ENCODE measurements around the gene YAF2.
"Not testable (repeated sequence)": the region's sequence is repeated elsewhere in the genome, so short reads cannot be mapped to it uniquely, and the experiment has no call there.

The YAF2 gene

GRCh38 chr12:42255221-42255865 lies 17.3 kb upstream of the YAF2 start:
- DNase-seq (ENCODE audit: low read depth) = no peak

DNA sequence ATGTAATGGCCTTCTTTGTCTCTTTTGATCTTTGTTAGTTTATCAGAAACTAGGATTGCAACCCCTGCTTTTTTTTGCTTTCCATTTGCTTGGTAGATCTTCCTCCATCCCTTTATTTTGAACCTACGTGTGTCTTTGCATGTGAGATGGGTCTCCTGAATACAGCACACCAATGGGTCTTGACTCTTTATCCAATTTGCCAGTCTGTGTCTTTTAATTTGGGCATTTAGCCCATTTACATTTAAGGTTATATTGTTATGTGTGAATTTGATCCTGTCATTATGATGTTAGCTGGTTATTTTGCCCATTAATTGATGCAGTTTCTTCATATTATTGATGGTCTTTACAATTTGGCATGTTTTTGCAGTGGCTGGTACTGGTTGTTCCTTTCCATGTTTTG lies 14.6 kb upstream of the YAF2 start:
- not testable (repeated sequence) for DNase-seq (ENCODE audit: low read depth)

GRCh38 chr12:42249033-42249432 lies 11.0 kb upstream of the YAF2 start:
- DNase-seq (ENCODE audit: low read depth) = not testable (repeated sequence)

- DNase-seq (ENCODE audit: low read depth) = no peak
These were observed 2.2 kb upstream of the YAF2 start for GRCh38 chr12:42240131-42240750.

GRCh38 chr12:42237853-42238239 lies 202 bp downstream of the YAF2 start:
- DNase-seq (ENCODE audit: low read depth) = no peak

DNA sequence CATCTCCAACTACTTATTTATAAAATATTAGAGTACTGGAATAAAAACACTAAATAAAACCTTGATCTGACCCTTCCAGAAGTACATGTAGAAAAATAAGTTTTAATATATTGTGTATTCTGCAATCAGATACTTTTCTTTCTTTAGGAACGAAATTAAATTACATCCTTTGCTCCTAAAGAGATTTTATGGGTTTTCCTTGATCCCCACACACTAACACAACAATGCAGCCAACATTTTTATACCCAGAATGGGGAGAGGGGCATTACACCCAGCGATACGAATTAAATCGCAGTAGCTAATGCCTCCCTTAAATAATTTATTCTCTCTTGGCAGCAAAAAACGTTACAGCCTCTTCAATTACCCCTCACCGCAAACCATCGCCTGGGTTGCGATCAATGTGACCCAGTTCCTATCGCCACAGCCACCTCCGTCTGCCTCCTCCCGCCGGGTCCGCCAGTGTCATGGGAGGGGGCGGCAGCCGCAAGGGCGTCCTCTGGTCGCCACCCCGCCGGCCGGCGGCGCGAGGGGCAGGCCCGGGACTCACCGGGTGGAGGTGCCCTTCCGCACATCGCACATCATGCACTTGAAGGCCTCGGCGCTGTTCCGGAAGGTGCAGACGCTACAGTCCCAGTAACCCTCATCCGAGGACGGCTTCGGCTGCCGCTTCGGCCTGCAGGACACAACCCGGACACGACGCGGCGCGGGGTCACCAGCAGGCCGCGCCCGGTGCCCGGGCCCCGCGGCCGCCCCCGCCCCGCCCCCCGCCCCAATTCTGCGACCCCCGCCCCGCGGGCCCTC lies 796 bp downstream of the YAF2 start:
- peak; percentile 27 for DNase-seq (ENCODE audit: low read depth)

GRCh38 chr12:42236017-42236416 lies 2.0 kb downstream of the YAF2 start:
- DNase-seq (ENCODE audit: low read depth) = no peak

DNA sequence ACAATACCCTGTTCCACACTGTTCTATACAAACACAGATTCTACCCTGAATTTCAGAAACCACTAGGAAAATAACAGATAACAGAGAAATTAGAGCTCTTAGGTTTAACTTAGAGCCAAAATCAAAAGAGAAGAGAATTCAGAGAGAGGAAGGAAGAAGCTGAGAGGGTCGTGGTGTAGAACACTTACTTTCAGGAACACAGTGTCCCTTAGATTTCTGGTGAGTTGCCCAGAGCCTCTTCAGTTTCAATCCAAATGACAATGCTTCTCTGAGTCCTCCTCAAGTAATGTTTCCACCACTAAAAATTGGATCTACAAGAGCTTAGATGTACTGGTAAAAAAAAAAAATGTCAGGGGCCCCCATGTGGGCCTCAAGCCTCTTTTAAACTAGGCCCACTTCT lies 2.6 kb downstream of the YAF2 start:
- no peak for DNase-seq (ENCODE audit: low read depth)

GRCh38 chr12:42234970-42235369 lies 3.1 kb downstream of the YAF2 start:
- DNase-seq (ENCODE audit: low read depth) = no peak

DNA sequence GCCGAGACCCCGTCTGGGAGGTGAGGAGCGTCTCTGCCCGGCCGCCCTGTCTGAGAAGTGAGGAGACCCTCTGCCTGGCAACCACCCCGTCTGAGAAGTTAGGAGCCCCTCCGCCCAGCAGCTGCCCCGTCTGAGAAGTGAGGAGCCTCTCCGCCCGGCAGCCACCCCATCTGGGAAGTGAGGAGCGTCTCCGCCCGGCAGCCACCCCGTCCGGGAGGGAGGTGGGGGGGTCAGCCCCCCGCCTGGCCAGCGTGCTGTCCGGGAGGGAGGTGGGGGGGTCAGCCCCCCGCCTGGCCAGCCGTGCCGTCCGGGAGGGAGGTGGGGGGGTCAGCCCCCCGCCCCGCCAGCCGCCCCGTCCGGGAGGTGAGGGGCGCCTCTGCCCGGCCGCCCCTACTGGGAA lies 10.5 kb downstream of the YAF2 start:
- not testable (repeated sequence) for DNase-seq (ENCODE audit: low read depth)

DNA sequence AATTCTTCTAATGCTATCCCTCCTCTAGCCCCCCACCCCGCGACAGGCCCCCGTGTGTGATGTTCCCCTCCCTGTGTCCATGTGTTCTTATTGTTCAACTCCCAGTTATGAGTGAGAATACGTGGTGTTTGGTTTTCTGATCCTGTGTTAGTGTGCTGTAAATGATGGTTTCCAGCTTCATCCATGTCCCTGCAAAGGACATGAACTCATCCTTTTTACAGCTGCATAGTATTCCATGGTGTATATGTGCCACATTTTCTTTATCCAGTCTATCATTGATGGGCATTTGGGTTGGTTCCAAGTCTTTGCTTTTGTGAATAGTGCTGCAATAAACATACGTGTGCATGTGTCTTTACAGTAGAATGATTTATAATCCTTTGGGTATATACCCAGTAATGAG lies 13.5 kb downstream of the YAF2 start:
- not testable (repeated sequence) for DNase-seq (ENCODE audit: low read depth)

DNA sequence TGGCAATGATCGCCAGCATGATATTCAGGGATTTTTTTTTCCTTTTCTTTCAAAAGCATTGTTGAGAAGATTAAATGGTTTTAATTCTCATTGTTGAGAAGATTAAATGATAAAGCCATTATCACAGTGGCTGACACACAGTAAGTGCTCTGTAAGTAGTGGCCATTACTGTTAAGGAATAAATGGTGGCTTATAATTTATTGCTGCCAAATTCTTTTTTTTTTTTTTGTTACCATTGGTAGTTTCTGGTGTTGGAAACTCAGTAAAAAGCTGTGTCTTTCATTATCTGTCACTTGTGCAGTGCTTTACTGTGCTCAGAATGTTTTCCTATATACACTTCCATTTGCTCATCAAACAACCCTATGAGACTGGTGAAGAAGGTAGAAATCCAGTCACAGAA lies 15.3 kb downstream of the YAF2 start:
- no peak for DNase-seq (ENCODE audit: low read depth)

- DNase-seq (ENCODE audit: low read depth) = no peak
These were observed 16.3 kb downstream of the YAF2 start for GRCh38 chr12:42221726-42222125.

- peak; percentile 24 for DNase-seq (ENCODE audit: low read depth)
These were observed 20.4 kb downstream of the YAF2 start for GRCh38 chr12:42217656-42218055.

DNA sequence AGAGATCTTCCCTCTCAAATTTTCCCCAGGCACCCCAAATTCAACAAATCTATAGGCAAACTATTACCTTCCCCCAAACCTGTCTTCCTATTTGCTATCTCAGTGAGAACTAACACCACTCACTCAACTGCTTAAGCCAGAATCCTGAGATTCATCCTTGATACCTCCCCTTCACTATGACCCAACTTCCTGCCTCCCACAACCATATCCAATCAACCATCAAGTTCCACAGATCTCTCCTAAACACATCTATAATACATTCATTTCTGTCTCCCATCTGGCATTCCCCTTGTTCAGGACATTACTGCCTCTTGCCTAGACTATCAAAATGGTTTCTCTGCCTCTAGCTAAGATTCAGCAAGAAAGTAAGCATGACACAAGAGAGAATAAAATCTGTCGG lies 21.3 kb downstream of the YAF2 start:
- DNase-seq (ENCODE audit: low read depth) = no peak

GRCh38 chr12:42215759-42216158 lies 22.3 kb downstream of the YAF2 start:
- DNase-seq (ENCODE audit: low read depth) = not testable (repeated sequence)

GRCh38 chr12:42213954-42214426 lies 24.1 kb downstream of the YAF2 start:
- no peak for DNase-seq (ENCODE audit: low read depth)

DNA sequence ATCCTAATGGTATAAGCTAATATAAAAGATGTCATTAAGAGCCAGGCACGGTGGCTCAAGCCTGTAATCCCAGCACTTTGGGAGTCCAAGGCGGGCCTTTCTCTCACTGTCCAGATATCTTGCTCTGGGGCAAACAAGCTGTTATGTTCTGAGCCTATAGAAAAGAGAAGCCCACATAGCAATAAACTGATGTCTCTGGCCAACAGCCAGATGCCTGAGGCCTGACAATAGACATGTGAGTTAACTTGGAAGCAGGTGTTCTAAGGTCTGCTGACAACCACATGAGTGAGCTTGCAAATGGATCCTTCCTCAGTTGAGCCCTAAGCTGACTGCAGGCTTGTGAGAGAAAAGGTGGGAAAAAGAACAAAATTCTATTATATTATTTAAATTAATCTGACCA lies 25.0 kb downstream of the YAF2 start:
- DNase-seq (ENCODE audit: low read depth) = no peak

GRCh38 chr12:42208574-42208973 lies 29.5 kb downstream of the YAF2 start:
- DNase-seq (ENCODE audit: low read depth) = no peak

DNA sequence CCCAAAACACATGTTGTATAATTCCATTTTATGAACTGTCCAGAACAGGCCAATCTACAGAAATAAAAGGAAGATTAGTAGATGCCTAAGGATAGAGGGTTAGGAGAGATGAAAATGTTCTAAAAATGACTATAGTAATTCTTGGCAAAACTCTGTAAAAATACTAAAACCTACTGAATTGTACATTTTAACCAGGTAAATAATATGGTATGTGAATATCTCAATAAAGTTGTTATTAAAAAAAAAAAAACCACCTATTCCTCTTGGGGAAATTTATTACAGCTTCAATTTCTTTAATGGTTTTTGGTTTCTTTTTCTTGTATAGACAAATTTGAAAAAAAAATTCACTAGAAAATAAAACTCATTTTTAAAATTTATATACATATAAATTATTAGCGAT lies 33.2 kb downstream of the YAF2 start:
- no peak for DNase-seq (ENCODE audit: low read depth)

DNA sequence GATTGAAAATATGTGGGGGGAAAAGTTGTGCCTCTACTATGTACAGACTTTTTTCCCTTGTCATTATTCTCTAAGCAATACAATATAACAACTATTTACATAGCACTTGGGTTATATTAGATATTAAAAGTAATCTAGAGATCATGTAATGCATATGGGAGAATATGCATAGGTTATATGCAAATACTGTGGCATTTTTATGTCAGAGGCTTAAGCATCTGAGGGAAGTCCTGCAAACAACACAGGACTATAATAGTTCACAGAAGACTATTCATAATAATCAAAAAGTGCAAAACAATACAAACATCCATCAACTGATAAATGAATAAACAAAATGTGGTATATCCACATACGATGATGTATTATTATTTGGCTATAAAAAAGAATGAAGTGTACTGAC lies 33.7 kb downstream of the YAF2 start:
- DNase-seq (ENCODE audit: low read depth) = no peak

GRCh38 chr12:42201063-42201462 lies 37.0 kb downstream of the YAF2 start:
- DNase-seq (ENCODE audit: low read depth) = no peak

GRCh38 chr12:42199007-42199406 lies 39.0 kb downstream of the YAF2 start:
- no peak for DNase-seq (ENCODE audit: low read depth)
